ENCODE results near the gene HIVEP3.

HIVEP3 gene

DNA sequence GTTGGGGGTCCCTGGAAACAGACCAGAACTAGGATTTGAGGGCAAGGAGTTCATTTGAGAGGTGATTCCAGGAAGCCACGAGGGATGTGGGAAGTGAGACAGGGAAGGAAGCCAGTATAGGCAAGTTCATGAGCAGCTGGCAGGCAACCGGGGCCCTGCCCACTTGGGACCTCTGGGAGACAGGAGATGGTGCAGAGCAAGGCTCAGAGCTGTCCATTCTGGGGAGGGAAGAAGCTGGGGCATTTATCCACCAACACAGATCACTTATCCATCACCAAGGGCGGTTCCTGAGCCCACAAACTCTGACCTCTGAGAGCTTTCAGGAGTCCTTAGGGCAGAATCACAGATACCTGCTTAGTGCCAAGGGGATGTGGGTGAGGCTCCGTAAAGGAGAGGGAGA, 451.0 kb downstream of the HIVEP3 start:
- Histone ChIP-seq H3K27me3 (ENCODE audit: control insufficient read depth in 1 of 2, insufficient read depth in 2 of 2, low read length in 2 of 2) (no peaks in the 10 kb centered on the region), H3K9me3 (ENCODE audit: control insufficient read depth in 1 of 2, low read length in 2 of 2) (no peaks in the 10 kb centered on the region), H3K9ac (ENCODE audit: low read depth in 1 of 2, low read length in 2 of 2) (no peak overlapping the region), H3K4me1 (ENCODE audit: control insufficient read depth in 1 of 2, insufficient read depth in 2 of 2, low read length in 2 of 2) (peaks cover 57 to 59% of the 10 kb centered on the region in 2 donors), H3K27ac (ENCODE audit: low read depth, low read length) (no peak overlapping the region), H3K36me3 (ENCODE audit: control insufficient read depth in 1 of 2, insufficient read depth in 2 of 2, low read length in 2 of 2) (no peaks in the 10 kb centered on the region), H3K4me3 (ENCODE audit: low read depth in 1 of 2, low read length in 2 of 2) (no peak overlapping the region)

DNA sequence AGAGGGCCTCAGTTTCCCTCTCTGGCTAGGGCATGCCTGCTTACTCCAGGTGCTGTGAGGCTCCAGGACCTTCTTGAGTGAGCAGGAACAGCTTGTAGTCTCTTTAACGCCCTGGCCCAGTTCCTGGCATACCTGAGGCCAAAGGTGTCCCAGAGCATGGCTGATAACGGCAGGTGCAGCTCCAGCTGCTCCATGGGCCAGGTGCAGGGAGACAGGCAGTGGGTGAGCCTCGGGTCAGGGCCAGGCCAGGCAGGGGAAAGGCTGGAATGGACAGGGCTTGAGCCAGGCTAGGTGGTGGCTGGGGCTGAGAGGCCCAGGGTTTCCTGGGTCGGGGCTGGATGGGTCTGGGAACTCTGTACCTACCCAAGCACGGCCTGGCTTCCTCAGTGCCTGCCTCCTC, 452.6 kb downstream of the HIVEP3 start:
- H3K9me3 ChIP-seq (ENCODE audit: control insufficient read depth in 1 of 2, low read length in 2 of 2), result no peaks in the 10 kb centered on the region
- H3K27me3 ChIP-seq (ENCODE audit: control insufficient read depth in 1 of 2, insufficient read depth in 2 of 2, low read length in 2 of 2), result no peaks in the 10 kb centered on the region
- no peak overlapping the region for H3K9ac ChIP-seq (ENCODE audit: low read depth in 1 of 2, low read length in 2 of 2)
- peak overlapping the region; percentile 20 for H3K27ac ChIP-seq (ENCODE audit: low read depth, low read length)
- H3K4me1 ChIP-seq (ENCODE audit: control insufficient read depth in 1 of 2, insufficient read depth in 2 of 2, low read length in 2 of 2), result peaks cover 67 to 70% of the 10 kb centered on the region in 2 donors
- H3K4me3 ChIP-seq (ENCODE audit: low read depth in 1 of 2, low read length in 2 of 2), result no peak overlapping the region
- no peaks in the 10 kb centered on the region for H3K36me3 ChIP-seq (ENCODE audit: control insufficient read depth in 1 of 2, insufficient read depth in 2 of 2, low read length in 2 of 2)

DNA sequence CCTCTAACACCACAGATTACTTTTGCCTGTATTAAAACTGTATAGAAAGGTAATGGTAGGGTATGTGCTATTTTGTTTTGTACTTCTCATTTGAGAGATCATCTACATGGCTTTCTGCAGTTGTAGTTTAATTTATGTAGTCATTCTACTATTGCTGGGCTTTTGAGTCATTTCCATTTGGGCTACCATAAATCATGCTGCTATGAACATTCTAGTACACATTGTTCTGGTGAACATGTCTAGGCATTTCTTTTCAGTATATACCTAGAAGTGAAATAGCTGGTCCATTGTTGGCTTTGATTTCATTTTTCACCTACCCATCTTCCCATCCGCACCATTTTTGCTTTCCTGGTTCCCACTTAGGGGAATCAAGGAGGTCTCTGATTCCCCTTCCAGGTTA, 453.0 kb downstream of the HIVEP3 start:
- Histone ChIP-seq H3K9me3 (ENCODE audit: control insufficient read depth in 1 of 2, low read length in 2 of 2) (no peaks in the 10 kb centered on the region), H3K9ac (ENCODE audit: low read depth in 1 of 2, low read length in 2 of 2) (no peak overlapping the region), H3K27ac (ENCODE audit: low read depth, low read length) (peak overlapping the region; percentile 20), H3K4me1 (ENCODE audit: control insufficient read depth in 1 of 2, insufficient read depth in 2 of 2, low read length in 2 of 2) (peaks cover 67 to 70% of the 10 kb centered on the region in 2 donors), H3K36me3 (ENCODE audit: control insufficient read depth in 1 of 2, insufficient read depth in 2 of 2, low read length in 2 of 2) (no peaks in the 10 kb centered on the region), H3K27me3 (ENCODE audit: control insufficient read depth in 1 of 2, insufficient read depth in 2 of 2, low read length in 2 of 2) (no peaks in the 10 kb centered on the region), H3K4me3 (ENCODE audit: low read depth in 1 of 2, low read length in 2 of 2) (no peak overlapping the region)

DNA sequence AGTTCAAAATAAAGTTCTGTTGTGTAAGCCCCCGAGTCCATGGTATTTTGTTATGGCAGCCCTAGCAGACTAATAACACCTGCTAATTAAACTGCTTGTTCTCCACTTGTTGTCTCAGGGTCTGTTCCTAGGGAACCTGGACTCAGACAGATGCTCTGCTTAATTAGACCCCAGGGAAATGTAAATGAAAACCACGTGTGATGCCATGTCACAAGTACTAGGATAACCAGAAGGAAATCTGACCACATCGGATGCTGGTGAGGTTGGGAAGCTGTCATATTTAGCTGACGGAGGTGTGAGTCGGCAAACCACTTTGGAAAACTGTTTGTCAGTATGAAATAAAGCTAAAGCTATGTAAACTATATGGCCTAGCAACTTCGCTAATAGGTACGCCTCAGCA, 453.8 kb downstream of the HIVEP3 start:
- Histone ChIP-seq H3K9ac (ENCODE audit: low read depth in 1 of 2, low read length in 2 of 2) (no peak overlapping the region), H3K4me1 (ENCODE audit: control insufficient read depth in 1 of 2, insufficient read depth in 2 of 2, low read length in 2 of 2) (peaks cover 64 to 69% of the 10 kb centered on the region in 2 donors), H3K27ac (ENCODE audit: low read depth, low read length) (no peak overlapping the region), H3K27me3 (ENCODE audit: control insufficient read depth in 1 of 2, insufficient read depth in 2 of 2, low read length in 2 of 2) (no peaks in the 10 kb centered on the region), H3K9me3 (ENCODE audit: control insufficient read depth in 1 of 2, low read length in 2 of 2) (no peaks in the 10 kb centered on the region), H3K36me3 (ENCODE audit: control insufficient read depth in 1 of 2, insufficient read depth in 2 of 2, low read length in 2 of 2) (no peaks in the 10 kb centered on the region), H3K4me3 (ENCODE audit: low read depth in 1 of 2, low read length in 2 of 2) (no peak overlapping the region)

DNA sequence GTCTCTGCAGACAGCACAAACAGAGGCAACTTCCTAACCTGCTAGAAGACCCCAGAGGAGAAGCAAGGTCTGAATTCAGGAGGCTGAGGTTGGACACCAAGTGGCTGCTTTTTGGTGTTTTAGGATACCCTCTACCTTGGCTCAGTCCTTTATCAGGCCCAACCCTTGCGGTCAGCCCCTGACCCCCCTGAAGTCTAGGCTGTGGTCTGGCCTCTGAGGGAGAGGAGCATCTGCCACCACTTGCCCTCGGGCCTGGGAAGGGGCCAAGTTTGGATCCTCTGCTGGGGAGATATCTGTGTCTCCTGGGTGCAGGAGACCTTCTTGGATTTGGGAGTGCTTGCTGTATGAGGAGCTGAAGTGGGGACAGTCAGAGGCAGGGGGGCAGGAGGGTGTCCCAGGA, 455.2 kb downstream of the HIVEP3 start:
- Histone ChIP-seq H3K4me1 (ENCODE audit: control insufficient read depth in 1 of 2, insufficient read depth in 2 of 2, low read length in 2 of 2) (peaks cover 52 to 59% of the 10 kb centered on the region in 2 donors), H3K4me3 (ENCODE audit: low read depth in 1 of 2, low read length in 2 of 2) (no peak overlapping the region), H3K27ac (ENCODE audit: low read depth, low read length) (no peak overlapping the region), H3K36me3 (ENCODE audit: control insufficient read depth in 1 of 2, insufficient read depth in 2 of 2, low read length in 2 of 2) (no peaks in the 10 kb centered on the region), H3K9ac (ENCODE audit: low read depth in 1 of 2, low read length in 2 of 2) (peak overlapping the region in 1 of 2 donors; percentile 9), H3K9me3 (ENCODE audit: control insufficient read depth in 1 of 2, low read length in 2 of 2) (no peaks in the 10 kb centered on the region), H3K27me3 (ENCODE audit: control insufficient read depth in 1 of 2, insufficient read depth in 2 of 2, low read length in 2 of 2) (no peaks in the 10 kb centered on the region)

DNA sequence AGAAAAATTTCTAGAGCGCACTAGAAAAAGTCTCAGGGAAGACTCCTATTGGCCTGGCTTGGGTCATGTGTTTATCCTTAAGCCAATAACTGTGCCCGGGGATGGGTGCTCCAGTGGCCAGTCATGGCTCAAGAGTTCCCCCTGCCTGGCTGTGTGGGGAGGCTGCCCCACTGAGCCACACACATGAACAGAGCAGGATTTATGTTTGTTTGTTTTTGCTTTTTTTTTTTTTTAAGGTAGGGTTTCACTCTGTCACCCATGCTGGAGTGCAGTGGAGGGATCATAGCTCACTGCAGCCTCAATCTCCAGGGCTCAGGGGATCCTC, 456.1 kb downstream of the HIVEP3 start:
- H3K9me3 ChIP-seq (ENCODE audit: control insufficient read depth in 1 of 2, low read length in 2 of 2), result no peaks in the 10 kb centered on the region
- H3K27ac ChIP-seq (ENCODE audit: low read depth, low read length), result peak overlapping the region; percentile 11
- no peaks in the 10 kb centered on the region for H3K36me3 ChIP-seq (ENCODE audit: control insufficient read depth in 1 of 2, insufficient read depth in 2 of 2, low read length in 2 of 2)
- H3K27me3 ChIP-seq (ENCODE audit: control insufficient read depth in 1 of 2, insufficient read depth in 2 of 2, low read length in 2 of 2), result no peaks in the 10 kb centered on the region
- H3K4me3 ChIP-seq (ENCODE audit: low read depth in 1 of 2, low read length in 2 of 2), result no peak overlapping the region
- H3K4me1 ChIP-seq (ENCODE audit: control insufficient read depth in 1 of 2, insufficient read depth in 2 of 2, low read length in 2 of 2), result peaks cover 45 to 51% of the 10 kb centered on the region in 2 donors
- H3K9ac ChIP-seq (ENCODE audit: low read depth in 1 of 2, low read length in 2 of 2), result no peak overlapping the region

DNA sequence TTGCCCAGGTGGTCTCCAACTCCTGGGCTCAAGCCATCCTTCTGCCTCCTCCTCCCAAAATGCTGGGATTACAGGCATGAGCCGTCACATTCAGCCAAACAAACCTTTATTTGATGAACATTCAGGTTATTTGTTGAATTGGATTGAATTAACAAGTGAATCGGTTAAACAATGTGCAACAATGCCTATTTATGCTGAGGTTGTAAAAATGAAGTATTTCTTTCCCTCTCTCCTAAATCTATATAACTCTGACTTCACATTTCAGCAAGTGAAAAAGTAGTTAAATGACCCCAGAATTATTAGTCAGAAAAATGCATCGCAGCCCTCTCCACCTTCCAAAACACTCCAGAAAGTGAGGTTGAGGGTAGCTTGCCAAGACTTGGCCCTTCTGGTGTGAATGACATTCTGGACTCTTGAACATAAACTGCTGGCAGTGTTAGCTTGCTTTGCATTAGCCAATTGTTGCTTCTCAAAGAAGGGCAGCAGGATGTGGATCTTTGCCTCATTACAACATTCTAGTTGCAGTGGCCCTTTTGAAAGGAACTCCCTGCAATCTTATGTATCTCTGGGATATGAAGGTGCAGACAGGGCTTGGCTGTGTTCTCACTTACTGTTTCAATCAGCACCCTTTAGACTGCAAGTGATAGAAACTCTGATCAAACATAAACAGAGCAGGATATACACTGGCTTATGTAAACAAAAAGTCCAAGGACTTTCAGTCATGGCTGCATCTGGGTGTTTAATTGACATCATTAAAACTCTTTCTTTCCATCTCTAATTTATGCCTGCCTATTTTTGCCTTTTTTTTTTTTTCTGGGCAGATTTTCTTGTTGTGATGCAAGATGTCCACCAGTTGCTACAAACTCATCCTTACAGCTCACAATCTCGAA, 456.7 kb downstream of the HIVEP3 start:
- Histone ChIP-seq H3K4me3 (ENCODE audit: low read depth in 1 of 2, low read length in 2 of 2) (no peak overlapping the region), H3K4me1 (ENCODE audit: control insufficient read depth in 1 of 2, insufficient read depth in 2 of 2, low read length in 2 of 2) (peaks cover 39 to 50% of the 10 kb centered on the region in 2 donors), H3K36me3 (ENCODE audit: control insufficient read depth in 1 of 2, insufficient read depth in 2 of 2, low read length in 2 of 2) (no peaks in the 10 kb centered on the region), H3K9me3 (ENCODE audit: control insufficient read depth in 1 of 2, low read length in 2 of 2) (no peaks in the 10 kb centered on the region), H3K9ac (ENCODE audit: low read depth in 1 of 2, low read length in 2 of 2) (no peak overlapping the region), H3K27me3 (ENCODE audit: control insufficient read depth in 1 of 2, insufficient read depth in 2 of 2, low read length in 2 of 2) (no peaks in the 10 kb centered on the region), H3K27ac (ENCODE audit: low read depth, low read length) (no peak overlapping the region)

DNA sequence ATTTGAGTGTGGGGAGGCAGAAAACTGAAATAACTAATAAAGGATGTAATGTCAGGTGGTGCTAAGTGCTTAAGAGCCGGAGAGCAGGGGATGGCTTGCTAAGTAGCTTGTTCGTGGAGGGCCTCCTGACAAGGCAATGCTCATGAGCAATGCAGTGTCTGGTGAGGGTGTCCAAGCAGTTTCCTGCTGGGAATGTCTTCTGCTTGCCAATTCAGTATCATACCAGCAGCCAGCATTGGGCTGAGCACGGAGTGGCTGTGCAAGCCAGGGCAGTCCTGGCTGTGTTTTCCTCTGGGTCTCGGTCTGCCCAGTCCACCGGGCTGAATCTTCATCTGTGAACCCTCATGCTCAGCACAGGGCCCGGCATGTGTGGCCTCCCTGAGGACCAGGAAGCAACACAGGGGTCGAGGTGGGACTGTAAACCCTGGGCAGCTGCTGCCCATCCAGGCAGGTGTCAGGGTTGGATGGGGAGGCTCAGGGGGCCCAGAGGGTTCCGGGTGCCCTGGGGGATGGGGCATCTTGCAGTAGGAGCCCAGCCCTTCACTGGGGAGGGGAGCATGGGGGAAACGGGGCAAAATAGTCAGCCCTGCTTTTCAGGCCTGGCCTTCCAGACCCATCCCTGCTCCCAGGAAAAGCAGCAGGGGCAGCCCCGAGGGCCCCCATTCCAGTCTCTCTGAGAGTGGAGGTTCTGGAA, 461.7 kb downstream of the HIVEP3 start:
- H3K9me3 ChIP-seq (ENCODE audit: control insufficient read depth in 1 of 2, low read length in 2 of 2), result no peaks in the 10 kb centered on the region
- H3K4me3 ChIP-seq (ENCODE audit: low read depth in 1 of 2, low read length in 2 of 2), result no peak overlapping the region
- no peaks in the 10 kb centered on the region for H3K36me3 ChIP-seq (ENCODE audit: control insufficient read depth in 1 of 2, insufficient read depth in 2 of 2, low read length in 2 of 2)
- no peaks in the 10 kb centered on the region for H3K27me3 ChIP-seq (ENCODE audit: control insufficient read depth in 1 of 2, insufficient read depth in 2 of 2, low read length in 2 of 2)
- no peak overlapping the region for H3K9ac ChIP-seq (ENCODE audit: low read depth in 1 of 2, low read length in 2 of 2)
- no peak overlapping the region for H3K27ac ChIP-seq (ENCODE audit: low read depth, low read length)
- peaks cover 36 to 38% of the 10 kb centered on the region in 2 donors for H3K4me1 ChIP-seq (ENCODE audit: control insufficient read depth in 1 of 2, insufficient read depth in 2 of 2, low read length in 2 of 2)

All from duodenal mucosa (tissue), 2 donors.